GM21737 (cell line): ENCODE results near the gene C11orf21.

Experiments
- ATAC-seq: cut with Tn5 transposase; IDR thresholded peaks from one replicate; pipeline ENCODE4 v1.9.1; 2021; ENCODE audit warnings: mild to moderate bottlenecking, moderate library complexity; ENCODE audit not compliant: unreplicated experiment

C11orf21 gene

GRCh38 chr11:2309251-2310072, 7.7 kb upstream of the C11orf21 start:
- no peak for ATAC-seq

- ATAC-seq: no peak
Observed at GRCh38 chr11:2308713-2309112, 7.0 kb upstream of the C11orf21 start.

- ATAC-seq: no peak
Observed at GRCh38 chr11:2307501-2308331, 6.0 kb upstream of the C11orf21 start.

GRCh38 chr11:2306877-2307500, 5.3 kb upstream of the C11orf21 start:
- ATAC-seq: no peak

- ATAC-seq: no peak
Observed at GRCh38 chr11:2306452-2306823, 4.7 kb upstream of the C11orf21 start.

- no peak for ATAC-seq
Observed at GRCh38 chr11:2305788-2306451, 4.2 kb upstream of the C11orf21 start.

- no peak for ATAC-seq
Observed at GRCh38 chr11:2305140-2305778, 3.5 kb upstream of the C11orf21 start.

GRCh38 chr11:2304506-2305139, 2.9 kb upstream of the C11orf21 start:
- no peak for ATAC-seq

- ATAC-seq: no peak
Observed at GRCh38 chr11:2303627-2304505, 2.1 kb upstream of the C11orf21 start.

GRCh38 chr11:2302896-2303626, 1.3 kb upstream of the C11orf21 start:
- ATAC-seq: no peak

- ATAC-seq: no peak
Observed at GRCh38 chr11:2302306-2302895, 683 bp upstream of the C11orf21 start.

- ATAC-seq: no peak
Observed at GRCh38 chr11:2300936-2301630, 635 bp downstream of the C11orf21 start.

GRCh38 chr11:2300290-2300935, 1.3 kb downstream of the C11orf21 start:
- no peak for ATAC-seq

- no peak for ATAC-seq
Observed at GRCh38 chr11:2299773-2300172, 1.9 kb downstream of the C11orf21 start.

- ATAC-seq: no peak
Observed at GRCh38 chr11:2298795-2299761, 2.6 kb downstream of the C11orf21 start.
